HG02885 (cell line): ENCODE data around the gene GLIS1.

Source experiments
- ATAC-seq: cut with Tn5 transposase; IDR thresholded peaks from one replicate; pipeline ENCODE4 v1.9.1; 2021; ENCODE audit warnings: mild to moderate bottlenecking; ENCODE audit not compliant: unreplicated experiment, poor library complexity

GLIS1 gene

DNA sequence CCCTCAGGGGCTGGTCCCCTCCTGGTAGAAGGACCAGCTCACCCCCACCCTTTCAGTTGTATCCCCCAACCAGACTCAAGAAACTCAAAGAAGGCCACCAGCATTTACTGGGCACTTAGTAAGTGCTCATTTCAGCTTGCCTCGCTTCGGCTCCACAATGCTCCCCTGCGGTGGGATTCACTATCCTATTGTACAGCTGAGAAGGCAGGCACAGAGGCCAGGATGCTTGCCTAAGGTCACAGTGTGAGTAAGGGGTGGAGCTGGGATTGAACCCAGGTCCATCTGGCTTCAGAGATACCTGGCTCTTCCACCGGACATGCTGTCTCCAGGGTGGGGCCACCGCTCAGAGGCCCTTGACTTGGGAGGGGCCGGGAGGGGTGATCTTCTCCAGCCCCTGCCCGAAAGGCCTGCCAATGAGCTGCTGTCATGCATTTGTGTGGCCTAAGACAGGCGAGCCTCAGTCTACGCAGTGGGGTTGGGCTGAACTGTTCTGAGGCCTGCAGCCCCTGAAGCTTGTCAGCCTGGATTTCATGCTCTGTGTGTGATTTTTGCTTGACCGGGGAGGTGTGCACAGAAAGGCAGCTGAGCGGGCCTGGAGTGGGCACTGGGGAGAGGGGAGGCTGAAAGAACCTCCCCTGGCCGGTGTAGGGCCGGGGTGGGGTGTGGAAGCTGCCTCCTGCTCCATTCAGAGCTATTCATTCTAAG lies 231.7 kb downstream of the GLIS1 start:
- ATAC-seq: no peak

DNA sequence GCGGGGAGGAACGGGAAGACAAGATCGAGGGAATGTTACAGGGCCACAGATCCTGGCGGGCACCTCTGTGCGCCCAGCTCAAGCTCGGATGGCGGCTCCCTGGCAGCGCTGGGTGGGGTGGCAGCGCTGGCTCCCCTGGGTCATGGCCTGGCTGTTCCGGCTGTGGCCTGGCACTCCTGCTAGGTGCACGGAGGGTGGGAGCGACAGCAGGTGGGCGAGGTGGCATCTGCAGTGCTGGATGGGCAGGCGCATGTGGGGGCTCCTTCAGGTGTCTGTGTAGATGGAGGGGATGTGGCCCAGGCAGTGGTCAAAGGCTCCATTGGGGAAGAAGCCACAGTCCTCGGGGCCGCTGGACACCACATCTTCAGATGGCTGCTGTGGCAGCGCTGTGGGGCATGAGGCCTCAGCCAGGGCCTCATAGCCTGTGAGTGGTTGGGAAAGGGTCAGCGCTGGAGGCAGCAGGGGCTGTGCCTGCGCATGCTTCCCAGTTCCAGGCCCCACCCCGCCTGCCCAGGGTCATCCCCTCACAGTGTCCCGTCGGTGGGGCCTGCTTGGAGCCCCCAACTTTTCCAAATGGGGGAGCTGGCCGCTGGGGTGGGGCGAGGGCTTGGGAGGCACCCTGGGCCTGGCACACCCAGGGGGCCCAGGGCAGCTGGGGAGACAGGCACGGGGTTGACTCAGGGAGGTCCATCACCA lies 232.5 kb downstream of the GLIS1 start:
- ATAC-seq: no peak

DNA sequence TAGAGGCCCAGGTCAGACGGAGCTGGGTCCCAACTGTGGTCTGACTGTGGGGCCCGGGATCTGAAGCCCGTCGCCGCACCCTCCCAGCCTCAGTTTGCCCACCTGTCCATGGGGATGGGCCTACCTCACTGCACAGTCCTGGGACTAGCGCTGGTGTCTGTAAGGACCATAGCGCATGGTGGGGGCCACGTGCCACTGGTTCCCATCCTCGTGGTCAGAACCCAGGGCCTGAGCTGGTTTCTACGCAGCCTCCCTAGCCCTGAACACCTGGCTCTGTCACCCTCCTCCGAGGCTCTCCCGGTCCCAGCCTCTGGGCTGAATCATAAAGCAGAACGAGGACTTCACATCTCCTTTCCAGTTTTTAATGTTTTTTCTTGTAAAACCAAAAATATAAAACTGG lies 233.1 kb downstream of the GLIS1 start:
- ATAC-seq: no peak

DNA sequence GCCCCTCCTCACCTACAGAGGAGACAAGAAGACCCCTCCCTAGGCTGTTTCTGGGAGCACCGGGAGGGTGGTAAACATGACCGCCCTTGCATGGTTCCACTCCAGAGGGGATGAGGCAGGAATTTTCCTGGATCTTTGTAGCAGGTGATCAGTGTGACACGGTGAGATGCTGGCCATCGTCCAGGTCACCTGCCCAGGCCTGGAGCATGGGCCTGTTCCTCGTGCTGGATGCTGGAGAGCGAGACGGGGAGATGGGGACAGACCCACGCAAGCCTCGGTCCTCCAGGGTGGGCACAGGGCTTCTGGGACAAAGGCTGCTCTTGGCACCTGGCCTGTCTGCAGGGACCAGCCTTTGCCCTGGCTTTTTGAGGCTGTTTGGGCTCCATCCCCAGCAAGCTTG lies 233.6 kb downstream of the GLIS1 start:
- ATAC-seq: no peak

DNA sequence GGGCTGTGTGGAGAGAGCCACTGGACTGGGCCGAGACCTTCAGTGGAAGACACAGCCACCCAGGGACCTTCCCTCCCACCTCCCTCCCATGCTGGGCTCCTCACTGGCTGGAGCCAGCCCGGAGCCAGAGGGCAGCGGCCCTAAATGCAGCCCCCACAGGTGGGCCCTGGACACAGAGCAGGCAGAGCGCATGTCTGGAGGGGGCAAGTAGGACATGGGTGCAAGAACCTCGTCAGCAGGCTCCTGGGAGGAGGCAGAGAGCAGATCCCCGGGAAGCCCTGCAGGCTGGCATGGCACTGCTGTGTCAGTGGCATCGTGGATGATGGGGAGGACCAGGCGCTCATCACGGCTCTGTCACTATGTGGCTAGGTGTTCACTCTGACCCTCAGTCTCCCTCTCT lies 234.1 kb downstream of the GLIS1 start:
- ATAC-seq: no peak

DNA sequence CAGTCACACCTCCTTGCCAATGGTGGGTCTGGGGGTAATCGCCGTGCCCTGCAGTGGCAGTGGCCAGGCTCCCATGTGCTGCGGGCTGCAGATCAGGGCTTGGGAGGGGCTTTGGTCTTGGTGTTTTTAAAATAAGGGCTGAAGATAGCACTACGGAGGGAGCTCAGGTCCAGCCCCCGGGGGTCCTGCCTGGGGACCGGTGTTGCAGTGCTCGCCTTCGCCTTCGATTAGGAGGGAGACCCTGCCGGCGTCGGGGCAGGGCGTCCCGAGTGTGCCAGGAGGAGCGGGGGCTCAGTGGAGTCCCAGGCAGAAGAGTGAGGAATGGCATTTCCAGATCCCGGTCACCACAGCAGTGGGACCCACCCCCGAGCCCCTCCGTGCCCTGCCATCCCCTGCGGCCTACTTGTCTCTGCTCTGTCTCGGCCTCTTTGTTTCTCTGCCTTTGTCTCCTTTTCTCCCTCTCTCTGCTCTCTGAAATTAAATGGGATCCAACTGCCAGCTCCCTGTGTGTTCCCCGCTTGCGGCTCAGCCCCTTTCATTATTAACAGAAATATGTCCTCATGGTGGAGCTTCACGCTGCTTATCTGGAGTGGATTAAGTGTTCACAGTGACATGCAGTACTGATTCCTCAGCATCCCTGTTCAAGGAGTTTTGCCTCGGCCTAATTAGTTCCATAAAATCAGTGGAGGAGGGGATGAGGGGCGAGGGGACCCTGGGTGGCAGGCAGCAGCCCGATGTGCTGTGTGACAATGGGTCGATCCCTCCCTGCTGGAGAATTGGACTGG lies 235.3 kb downstream of the GLIS1 start:
- no peak for ATAC-seq

DNA sequence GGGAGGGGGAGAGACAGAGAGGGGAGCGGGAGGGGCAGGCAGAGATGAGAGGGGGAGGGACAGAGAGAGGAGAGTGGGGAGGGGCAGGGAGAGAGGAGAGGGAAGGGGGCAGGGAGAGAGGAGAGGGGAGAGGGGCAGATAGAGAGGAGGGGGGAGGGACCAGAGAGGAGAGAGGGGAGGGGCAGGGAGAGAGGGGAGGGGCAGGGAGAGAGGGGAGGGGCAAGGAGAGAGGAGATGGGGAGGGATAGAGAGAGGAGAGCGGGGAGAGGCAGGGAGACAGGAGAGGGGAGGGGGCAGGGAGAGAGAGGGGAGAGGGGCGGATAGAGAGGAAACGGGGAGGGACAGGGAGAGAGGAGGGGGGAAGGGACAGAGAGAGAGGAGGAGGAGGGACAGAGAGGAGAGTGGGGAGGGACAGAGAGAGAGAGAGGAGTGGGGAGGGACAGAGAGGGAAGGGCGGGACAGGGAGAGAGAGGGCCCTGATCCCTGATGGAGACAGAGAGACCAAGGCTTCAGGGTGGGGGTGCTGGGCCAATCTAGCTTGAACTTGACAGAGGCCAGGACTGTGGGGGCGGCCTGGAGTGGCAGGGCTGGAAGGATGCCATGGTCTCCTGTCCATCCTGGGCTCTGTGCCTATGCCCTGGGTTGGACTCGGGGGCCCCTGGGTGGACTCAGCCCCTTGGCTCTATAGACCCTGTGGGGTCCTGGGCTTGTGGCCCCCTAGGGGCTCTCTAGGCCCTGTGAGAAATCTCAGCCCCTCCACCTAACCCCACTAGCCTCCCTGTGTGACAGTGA lies 236.1 kb downstream of the GLIS1 start:
- ATAC-seq: no peak

DNA sequence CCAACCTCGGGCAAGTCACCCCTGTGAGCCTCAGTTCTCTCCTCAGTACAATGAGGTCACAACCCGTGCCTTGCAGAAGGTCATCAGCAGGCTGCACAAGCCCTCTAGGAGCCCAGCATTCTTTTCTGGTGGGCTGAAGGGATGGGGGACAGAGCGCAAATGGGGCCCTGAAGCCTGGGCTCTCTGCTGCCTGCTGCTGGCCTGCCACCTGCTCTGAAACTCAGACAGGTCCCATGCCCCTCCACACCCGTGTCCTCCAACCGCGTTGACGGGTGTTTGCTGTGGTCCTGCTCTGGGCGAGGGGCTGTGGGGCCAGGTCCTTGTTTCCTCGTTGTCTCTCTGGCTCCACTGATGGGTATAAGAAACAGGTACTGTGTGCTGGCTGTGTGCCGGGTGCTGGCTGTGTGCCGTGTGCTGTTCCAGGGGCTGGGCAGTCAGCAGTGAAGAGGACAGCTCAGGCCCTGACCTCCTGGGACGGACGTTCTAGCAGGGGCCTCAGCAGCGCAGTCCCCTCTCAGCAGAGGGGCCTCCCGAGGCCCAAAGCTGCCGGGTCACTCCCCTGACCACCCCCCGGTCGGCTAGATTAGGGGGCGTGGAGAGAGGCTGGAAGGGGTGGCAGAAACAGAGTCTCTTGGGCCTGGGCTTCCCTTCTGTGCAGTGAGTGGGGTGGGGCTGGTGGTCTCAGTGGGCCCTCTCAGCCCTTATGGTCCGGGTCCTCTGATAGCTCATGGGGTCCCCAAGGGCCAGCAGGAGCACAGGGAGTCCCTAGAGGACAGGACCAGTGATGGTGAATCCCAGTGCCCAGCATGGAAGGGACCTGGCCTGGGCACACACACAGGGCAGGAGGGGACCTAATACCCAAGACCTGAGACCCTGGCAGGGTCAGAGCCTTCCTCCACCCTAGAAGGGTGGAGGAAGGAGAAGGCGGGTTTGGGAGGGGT lies 237.6 kb downstream of the GLIS1 start:
- no peak for ATAC-seq

DNA sequence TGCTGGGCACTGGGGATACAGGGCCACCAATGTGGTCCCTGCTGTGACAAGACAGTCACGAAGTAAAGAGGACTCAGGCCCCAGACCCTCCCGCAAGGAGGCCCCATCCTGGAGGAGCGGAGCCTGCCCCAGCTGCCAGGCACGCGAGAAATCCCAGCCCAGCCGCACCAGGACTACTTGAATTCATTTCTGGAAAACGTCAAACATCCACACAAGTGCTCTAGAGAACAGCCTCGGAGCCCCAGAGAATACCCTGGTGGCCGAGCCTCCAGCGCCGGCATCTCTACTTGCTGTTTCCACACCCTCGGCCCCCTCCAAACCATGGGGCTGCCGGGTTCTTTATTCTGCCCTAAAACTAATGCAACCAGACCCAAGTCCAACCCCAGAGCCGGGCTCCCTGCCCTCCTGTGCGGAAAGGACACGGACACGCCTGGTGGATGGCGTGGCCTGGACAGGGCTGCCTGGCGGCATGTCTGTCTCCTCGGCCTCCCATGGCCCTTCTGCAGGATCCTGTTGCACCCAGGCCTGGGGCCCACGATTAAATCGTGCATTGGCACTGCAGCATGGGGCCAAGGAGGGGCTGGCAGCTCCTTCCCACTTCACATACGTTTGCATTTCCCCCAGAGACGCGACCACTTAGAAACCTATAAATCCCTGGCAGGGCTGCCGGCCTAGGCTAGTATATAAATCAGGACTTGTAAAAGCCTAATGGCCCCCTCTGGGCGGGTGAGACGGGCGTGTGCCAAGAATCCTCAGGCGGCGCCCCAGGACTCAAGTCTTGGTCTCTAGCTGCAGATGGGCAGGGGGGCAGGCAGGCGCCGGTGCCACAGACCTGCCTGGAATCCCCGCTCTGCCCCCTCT lies 238.5 kb downstream of the GLIS1 start:
- no peak for ATAC-seq

DNA sequence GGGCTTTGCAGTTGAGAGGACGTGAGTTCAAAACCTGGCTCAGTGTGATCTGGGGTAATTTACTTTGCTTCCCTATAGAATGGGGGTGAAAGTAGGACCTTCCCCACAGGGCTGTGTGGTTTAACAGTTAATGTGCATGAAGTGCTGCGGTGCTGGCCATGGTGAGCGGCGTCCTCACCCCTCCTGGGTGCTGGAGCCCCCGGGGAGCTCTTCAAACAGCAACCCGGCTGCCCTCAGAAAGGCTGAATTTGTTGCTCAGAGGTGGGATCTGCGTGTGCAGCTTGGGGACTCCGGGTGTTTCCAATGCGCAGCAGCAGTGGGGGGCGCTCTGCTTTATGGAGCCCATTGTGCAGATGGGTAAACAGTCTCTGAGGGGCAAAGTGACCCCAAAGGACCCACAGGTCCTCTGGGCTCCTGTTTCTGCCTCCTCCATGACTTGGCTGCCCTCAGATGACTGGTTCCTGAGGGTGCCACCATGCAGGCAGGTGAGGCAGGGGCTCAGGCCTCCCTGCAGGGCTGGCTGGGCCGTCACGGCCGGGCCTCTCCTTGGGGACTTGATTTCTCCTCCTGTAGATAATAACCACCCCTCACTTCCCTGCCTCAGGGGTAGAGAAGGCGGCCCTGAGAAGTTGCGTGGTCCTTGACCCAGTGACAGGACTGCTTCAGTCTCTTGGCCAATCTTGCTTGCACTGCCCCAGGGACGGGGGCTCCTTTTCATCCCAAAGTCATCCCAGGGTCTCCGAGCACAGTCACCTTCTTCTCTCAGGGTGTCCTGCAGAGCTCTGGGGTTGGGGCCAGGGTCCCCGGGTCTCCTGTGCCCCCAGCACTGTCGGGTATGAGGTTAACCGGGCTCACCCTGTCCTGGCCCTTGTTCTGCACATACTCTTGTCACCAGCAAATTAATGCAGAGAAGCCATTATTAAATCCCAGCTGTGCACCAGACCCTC lies 239.4 kb downstream of the GLIS1 start:
- ATAC-seq: no peak

DNA sequence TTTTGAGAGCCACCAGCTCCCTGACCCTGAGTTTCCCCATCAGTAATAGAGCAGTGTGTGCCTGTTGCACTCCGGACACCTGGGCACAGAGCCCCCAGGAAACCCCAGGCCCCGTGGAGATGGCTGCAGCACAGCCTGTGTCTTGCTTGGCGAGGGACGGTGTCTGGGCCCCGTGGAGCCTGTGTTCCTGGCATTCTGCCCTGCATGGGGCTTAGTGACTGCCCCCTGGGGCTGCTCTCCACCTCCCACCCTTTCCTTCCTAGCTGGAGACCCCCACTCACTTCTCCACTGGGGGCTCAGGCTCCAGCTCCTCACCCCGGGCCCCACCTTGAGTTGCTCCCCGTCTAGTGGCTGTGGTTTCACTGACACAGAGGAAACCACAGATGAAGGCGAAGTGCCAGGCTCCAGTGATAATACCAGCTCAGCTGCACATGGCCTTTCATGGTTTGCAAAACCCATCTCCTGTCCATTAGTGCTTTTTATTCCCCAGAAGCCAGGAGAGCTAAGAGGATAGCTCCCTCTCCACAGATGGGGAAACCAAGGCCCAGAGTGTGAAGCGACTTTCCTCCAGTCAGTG lies 240.3 kb downstream of the GLIS1 start:
- no peak for ATAC-seq

DNA sequence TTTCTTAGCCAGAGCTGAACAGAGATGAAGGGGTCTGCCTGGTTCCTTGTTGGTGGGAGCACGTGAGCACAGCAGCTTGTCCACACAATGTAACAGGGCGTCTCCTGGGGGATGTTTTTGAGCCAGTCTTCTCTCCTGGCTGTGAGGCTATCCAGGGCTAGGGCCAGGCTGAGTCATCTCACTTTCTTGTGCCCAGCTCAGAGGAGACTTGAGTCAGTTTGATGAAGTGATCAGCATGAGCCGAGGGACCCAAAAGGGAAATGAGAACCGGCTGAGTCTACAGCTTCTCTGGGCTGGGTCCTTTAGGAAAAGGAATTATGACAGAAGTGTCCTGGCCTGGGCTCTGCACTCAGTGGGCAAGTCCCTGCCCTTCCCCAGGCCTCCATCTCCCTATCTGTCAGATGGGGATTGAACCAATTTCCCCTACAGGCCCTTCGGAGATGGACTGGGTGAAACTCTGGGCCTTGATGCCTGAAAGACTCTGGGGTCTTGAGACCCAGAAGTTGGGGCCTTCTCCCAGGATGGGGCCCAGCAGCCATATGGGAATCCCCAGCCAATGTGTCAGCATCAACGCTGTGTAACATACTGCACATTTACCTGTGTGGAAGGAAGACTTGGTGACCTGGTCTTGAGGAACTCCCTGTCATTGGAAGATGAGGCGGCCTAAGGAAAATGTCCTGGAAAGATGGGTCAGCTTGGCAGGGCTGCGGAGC lies 243.2 kb downstream of the GLIS1 start:
- no peak for ATAC-seq

DNA sequence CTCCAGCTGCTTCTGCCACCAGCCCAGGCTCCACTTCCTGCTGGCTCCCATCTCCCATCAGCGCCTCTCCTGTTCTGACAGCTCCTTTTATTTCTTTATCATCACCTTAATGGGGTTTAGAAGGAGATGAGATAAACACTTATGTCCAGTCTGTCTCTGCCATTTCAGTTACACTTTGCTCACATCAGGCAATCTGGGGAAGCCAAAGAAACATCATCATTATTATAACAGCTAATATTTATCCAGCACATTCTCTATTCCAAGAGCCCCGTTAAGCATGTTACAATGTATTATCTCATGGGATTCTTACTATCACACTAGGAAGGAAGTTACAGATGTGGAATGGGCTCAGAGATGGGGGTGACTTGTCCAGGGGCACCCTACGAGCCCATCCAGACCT lies 248.6 kb downstream of the GLIS1 start:
- no peak for ATAC-seq

DNA sequence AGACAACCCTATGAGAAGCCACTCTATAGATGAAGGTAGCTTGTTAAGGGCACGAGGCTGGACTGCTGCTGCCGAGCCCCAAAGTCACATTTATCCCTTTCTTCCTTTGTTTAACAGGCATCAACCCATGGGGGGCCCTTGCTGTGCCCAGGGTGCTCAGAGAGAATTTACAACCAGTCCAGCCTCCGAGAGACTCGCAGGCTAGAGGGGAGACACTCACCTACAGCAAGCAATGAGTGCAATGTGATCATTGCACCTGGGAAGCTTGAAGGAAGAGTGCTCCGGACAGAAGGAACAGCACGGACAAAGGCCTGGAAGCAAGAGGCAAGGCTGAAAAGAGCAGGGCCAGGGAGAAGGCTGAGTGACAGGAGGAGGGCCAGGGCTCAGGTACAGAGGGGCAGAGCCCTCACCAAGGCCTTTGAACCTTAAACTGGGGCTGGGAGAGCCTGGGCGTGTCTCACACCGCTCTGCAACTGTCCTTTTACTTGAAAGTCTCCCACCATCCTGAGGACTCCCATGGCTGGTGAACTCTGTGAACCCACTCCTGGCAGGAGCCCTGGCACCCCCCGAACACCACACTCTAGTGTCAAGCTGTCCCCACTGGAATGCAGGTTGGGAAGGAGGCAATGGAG lies 252.5 kb downstream of the GLIS1 start:
- no peak for ATAC-seq

DNA sequence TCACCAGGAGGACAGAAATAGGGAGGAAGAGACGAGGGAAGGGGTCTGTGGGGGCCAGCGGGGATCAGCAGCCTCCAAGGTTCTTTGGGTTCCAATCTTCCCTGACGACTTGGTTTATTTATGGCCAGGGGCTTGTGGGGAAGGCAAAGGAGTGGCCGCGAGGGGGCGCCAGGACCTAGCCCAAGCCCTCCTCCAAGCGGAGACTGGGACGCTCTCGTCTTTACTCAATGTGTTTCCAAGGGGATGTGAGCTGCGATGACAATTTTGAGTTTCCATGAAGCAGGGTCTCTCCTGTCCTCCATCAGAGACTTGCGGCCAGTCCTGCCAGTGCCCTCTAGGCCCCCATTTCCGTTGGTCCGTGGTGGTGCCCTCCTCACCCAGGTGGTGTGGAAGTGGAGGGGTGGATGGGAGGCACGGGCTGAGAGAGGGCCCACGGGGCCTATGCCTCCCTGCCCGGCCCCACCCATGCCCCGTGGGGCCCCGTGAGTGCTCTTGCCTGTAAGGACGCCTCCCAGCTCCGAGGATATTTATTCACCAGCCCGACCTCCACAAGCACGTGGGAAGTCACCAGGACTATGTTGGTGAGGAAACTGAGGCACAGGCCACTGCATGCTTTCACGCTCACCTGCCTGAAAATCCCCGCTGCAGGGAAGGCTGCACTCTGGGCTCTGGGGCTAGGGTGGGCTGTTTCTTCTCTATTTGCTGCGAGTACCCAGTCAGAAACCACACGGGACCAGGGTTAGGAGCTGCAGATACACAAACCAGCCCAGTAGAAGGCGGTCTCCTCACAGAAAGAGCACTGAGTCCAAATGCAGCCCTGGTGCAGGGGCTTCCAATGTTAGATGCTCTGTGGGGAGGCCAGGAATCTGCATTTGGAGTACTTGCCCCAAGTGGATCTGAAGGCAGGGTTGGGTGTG lies 253.2 kb downstream of the GLIS1 start:
- ATAC-seq: no peak
